SK-N-SH (cell line): ENCODE measurements around the gene ENO1. TPM values are rescaled to one million over a fixed set of nuclear protein-coding genes. Genes with fewer than 3 reads are reported as not detected.

Experiments
- CHD2 ChIP-seq: fragments of 150-350 bp; IDR thresholded peaks from 2 replicates; pipeline ENCODE4 v1.6.1; 2018; ENCODE audit warnings: low read length; ENCODE audit not compliant: partially characterized antibody
- ELF1 ChIP-seq: IDR thresholded peaks from 2 replicates; pipeline ENCODE4 v1.4.0; 2012
- EZH2phosphoT487 ChIP-seq: fragments of 200-600 bp; sonication (generic); IDR thresholded peaks from 2 replicates; pipeline ENCODE4 v1.6.1; 2017; ENCODE audit warnings: low read depth, mixed run types, mild to moderate bottlenecking, antibody characterized with exemption, moderate library complexity, borderline replicate concordance
- FOXJ3 ChIP-seq: sonication (generic); formaldehyde crosslinking; IDR thresholded peaks from 2 replicates; pipeline ENCODE4 v1.5.1; 2020; ENCODE audit warnings: mild to moderate bottlenecking, missing genetic modification reagents
- FOXM1 ChIP-seq: IDR thresholded peaks from 2 replicates; pipeline ENCODE4 v1.4.0; 2012; ENCODE audit warnings: low read depth, mild to moderate bottlenecking
- GATA2 ChIP-seq: sonication (generic); formaldehyde crosslinking; IDR thresholded peaks from 2 replicates; pipeline ENCODE4 v1.5.0; 2020; ENCODE audit warnings: mild to moderate bottlenecking, missing genetic modification reagents
- MEF2A ChIP-seq: IDR thresholded peaks from 2 replicates; pipeline ENCODE4 v1.4.0; 2012; ENCODE audit warnings: low read depth, borderline replicate concordance
- MXI1 ChIP-seq: IDR thresholded peaks from 2 replicates; pipeline ENCODE4 v1.6.1; 2012; ENCODE audit warnings: mild to moderate bottlenecking, low read depth, low read length, improper control_type of control experiment
- RCOR1 ChIP-seq: fragments of 150-350 bp; IDR thresholded peaks from 2 replicates; pipeline ENCODE4 v1.6.1; 2017; ENCODE audit warnings: antibody characterized with exemption, low read length
- RFX5 ChIP-seq: IDR thresholded peaks from 2 replicates; pipeline ENCODE4 v1.6.1; 2012; ENCODE audit warnings: mild to moderate bottlenecking, improper control_type of control experiment, low read length
- RXRA ChIP-seq: IDR thresholded peaks from 2 replicates; pipeline ENCODE4 v1.4.0; 2012; ENCODE audit warnings: low read depth, mild to moderate bottlenecking, borderline replicate concordance
- SIN3A ChIP-seq: IDR thresholded peaks from 2 replicates; pipeline ENCODE4 v1.6.1; 2012; ENCODE audit warnings: low read depth, mild to moderate bottlenecking, low read length, moderate library complexity, borderline replicate concordance
- SMC3 ChIP-seq: IDR thresholded peaks from 2 replicates; pipeline ENCODE4 v1.6.1; 2012; ENCODE audit warnings: low read depth, low read length, improper control_type of control experiment
- TCF12 ChIP-seq: IDR thresholded peaks from 2 replicates; pipeline ENCODE4 v1.4.0; 2012
- polyA plus RNA-seq, 3 experiments: library from polyadenylated mRNA; depleted of rRNA; stranded (reverse); fragments of >200 nt; gene quantifications; 2 replicates each; pipeline ENCODE4 v1.2.3, GENCODE V29; 2012
- TF ChIP-seq, protein P1 (sequence below): IDR thresholded peaks from 2 replicates; pipeline ENCODE4 v1.6.1; 2012; ENCODE audit warnings: mild to moderate bottlenecking, low read depth, low read length, moderate library complexity
- TF ChIP-seq, protein P2 (sequence below): fragments of 200-600 bp; sonication (generic); IDR thresholded peaks from 2 replicates; pipeline ENCODE4 v1.6.1; 2017; ENCODE audit warnings: antibody characterized with exemption, mild to moderate bottlenecking, moderate library complexity
- TF ChIP-seq, protein P3 (sequence below): IDR thresholded peaks from 2 replicates; pipeline ENCODE4; 2012
- TF ChIP-seq, protein P4 (sequence below): fragments of 150-350 bp; IDR thresholded peaks from 2 replicates; pipeline ENCODE4 v1.6.1; 2017; ENCODE audit warnings: antibody characterized with exemption, low read length, low read depth, borderline replicate concordance
- TF ChIP-seq, protein P5 (sequence below): IDR thresholded peaks from 2 replicates; pipeline ENCODE4 v1.4.0; 2012; ENCODE audit warnings: low read depth
- TF ChIP-seq, protein P6 (sequence below): fragments of 150-350 bp; IDR thresholded peaks from 2 replicates; pipeline ENCODE4 v1.6.1; 2016; ENCODE audit warnings: mild to moderate bottlenecking, low read depth, low read length
- TF ChIP-seq, protein P7 (sequence below): IDR thresholded peaks from 2 replicates; pipeline ENCODE4 v1.4.0; 2012; ENCODE audit warnings: low read depth, borderline replicate concordance

Gene ENO1
- polyA plus RNA-seq, 1 of the 3 experiments (the other 2 are of a cell fraction), result 1,599 TPM

DNA sequence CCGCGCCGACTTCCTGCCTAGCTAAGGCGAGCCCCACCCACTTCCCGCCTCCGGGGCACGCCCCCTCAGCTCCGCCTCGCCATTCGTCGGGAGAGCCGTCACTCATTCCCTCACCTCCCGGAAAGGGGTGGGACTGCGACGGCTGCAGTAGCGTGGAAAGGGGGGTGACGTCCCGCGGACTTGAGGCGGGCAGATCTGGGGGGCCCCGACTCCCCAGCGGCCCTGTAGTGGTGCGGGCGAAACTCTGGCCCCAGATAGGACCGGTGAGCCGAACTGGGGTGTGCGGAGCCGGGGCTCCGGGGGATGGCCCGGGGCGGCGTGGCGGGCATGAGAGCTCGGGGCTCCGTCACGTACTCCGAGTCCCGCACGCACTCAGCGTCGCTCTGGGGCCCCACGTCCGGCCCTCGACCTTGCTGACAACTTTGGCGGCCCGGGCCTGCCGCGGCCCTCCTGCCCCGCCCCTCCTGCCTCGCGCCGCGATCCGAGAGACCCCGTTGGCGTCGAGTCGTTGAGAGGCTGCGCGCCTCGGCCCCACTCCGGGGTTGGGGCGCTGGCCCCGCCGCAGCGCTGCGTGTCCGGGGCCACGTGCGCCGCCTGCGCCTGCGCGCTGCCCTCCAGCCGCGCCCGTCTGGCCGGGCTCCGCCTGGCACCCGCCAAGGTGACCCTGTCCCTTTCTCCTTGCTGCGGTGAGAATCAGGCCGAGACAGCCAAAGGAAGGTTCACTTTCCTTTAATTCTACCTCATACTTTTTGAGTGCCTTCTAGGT lies 395 bp upstream of the ENO1 start (continued):
- TF ChIP-seq, protein P1, sequence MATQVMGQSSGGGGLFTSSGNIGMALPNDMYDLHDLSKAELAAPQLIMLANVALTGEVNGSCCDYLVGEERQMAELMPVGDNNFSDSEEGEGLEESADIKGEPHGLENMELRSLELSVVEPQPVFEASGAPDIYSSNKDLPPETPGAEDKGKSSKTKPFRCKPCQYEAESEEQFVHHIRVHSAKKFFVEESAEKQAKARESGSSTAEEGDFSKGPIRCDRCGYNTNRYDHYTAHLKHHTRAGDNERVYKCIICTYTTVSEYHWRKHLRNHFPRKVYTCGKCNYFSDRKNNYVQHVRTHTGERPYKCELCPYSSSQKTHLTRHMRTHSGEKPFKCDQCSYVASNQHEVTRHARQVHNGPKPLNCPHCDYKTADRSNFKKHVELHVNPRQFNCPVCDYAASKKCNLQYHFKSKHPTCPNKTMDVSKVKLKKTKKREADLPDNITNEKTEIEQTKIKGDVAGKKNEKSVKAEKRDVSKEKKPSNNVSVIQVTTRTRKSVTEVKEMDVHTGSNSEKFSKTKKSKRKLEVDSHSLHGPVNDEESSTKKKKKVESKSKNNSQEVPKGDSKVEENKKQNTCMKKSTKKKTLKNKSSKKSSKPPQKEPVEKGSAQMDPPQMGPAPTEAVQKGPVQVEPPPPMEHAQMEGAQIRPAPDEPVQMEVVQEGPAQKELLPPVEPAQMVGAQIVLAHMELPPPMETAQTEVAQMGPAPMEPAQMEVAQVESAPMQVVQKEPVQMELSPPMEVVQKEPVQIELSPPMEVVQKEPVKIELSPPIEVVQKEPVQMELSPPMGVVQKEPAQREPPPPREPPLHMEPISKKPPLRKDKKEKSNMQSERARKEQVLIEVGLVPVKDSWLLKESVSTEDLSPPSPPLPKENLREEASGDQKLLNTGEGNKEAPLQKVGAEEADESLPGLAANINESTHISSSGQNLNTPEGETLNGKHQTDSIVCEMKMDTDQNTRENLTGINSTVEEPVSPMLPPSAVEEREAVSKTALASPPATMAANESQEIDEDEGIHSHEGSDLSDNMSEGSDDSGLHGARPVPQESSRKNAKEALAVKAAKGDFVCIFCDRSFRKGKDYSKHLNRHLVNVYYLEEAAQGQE, result no peak
- TF ChIP-seq CHD2, result peak; percentile 50
- no peak for TF ChIP-seq MEF2A
- no peak for TF ChIP-seq FOXJ3
- TF ChIP-seq, protein P2, sequence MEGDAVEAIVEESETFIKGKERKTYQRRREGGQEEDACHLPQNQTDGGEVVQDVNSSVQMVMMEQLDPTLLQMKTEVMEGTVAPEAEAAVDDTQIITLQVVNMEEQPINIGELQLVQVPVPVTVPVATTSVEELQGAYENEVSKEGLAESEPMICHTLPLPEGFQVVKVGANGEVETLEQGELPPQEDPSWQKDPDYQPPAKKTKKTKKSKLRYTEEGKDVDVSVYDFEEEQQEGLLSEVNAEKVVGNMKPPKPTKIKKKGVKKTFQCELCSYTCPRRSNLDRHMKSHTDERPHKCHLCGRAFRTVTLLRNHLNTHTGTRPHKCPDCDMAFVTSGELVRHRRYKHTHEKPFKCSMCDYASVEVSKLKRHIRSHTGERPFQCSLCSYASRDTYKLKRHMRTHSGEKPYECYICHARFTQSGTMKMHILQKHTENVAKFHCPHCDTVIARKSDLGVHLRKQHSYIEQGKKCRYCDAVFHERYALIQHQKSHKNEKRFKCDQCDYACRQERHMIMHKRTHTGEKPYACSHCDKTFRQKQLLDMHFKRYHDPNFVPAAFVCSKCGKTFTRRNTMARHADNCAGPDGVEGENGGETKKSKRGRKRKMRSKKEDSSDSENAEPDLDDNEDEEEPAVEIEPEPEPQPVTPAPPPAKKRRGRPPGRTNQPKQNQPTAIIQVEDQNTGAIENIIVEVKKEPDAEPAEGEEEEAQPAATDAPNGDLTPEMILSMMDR, result no peak
- TF ChIP-seq SIN3A, result no peak
- TF ChIP-seq RCOR1, result no peak
- no peak for TF ChIP-seq FOXM1
- TF ChIP-seq, protein P3, sequence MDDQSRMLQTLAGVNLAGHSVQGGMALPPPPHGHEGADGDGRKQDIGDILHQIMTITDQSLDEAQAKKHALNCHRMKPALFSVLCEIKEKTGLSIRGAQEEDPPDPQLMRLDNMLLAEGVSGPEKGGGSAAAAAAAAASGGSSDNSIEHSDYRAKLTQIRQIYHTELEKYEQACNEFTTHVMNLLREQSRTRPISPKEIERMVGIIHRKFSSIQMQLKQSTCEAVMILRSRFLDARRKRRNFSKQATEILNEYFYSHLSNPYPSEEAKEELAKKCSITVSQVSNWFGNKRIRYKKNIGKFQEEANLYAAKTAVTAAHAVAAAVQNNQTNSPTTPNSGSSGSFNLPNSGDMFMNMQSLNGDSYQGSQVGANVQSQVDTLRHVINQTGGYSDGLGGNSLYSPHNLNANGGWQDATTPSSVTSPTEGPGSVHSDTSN, result peak; percentile 99
- TF ChIP-seq RFX5, result no peak
- TF ChIP-seq ELF1, result peak; percentile 87
- TF ChIP-seq SMC3, result no peak
- TF ChIP-seq, protein P4, sequence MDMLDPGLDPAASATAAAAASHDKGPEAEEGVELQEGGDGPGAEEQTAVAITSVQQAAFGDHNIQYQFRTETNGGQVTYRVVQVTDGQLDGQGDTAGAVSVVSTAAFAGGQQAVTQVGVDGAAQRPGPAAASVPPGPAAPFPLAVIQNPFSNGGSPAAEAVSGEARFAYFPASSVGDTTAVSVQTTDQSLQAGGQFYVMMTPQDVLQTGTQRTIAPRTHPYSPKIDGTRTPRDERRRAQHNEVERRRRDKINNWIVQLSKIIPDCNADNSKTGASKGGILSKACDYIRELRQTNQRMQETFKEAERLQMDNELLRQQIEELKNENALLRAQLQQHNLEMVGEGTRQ, result peak; percentile 63
- TF ChIP-seq, protein P5, sequence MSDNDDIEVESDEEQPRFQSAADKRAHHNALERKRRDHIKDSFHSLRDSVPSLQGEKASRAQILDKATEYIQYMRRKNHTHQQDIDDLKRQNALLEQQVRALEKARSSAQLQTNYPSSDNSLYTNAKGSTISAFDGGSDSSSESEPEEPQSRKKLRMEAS, result peak; percentile 80
- TF ChIP-seq MXI1, result peak; percentile 79
- TF ChIP-seq RXRA, result no peak
- no peak for TF ChIP-seq EZH2phosphoT487
- TF ChIP-seq GATA2 (CRISPR knock-in tag), result no peak
- TF ChIP-seq, protein P6, sequence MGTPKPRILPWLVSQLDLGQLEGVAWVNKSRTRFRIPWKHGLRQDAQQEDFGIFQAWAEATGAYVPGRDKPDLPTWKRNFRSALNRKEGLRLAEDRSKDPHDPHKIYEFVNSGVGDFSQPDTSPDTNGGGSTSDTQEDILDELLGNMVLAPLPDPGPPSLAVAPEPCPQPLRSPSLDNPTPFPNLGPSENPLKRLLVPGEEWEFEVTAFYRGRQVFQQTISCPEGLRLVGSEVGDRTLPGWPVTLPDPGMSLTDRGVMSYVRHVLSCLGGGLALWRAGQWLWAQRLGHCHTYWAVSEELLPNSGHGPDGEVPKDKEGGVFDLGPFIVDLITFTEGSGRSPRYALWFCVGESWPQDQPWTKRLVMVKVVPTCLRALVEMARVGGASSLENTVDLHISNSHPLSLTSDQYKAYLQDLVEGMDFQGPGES, result peak; percentile 60
- no peak for TF ChIP-seq TCF12
- TF ChIP-seq, protein P7, sequence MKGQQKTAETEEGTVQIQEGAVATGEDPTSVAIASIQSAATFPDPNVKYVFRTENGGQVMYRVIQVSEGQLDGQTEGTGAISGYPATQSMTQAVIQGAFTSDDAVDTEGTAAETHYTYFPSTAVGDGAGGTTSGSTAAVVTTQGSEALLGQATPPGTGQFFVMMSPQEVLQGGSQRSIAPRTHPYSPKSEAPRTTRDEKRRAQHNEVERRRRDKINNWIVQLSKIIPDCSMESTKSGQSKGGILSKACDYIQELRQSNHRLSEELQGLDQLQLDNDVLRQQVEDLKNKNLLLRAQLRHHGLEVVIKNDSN, result peak; percentile 78
